ENCODE data around the gene MYH7B. TPM values are rescaled to one million over a fixed set of nuclear protein-coding genes. Genes with fewer than 3 reads are reported as not detected.

Gene MYH7B
- total RNA-seq, 1 experiment from 2014 or later: 0.07 TPM

GRCh38 chr20:34943808-34944567 lies 11.7 kb upstream of the MYH7B start:
- DNase-seq (ENCODE audit: unreplicated experiment): peak; percentile 99
- no peak for TF ChIP-seq CTCF (IDR thresholded peaks at IDR 0.05; ENCODE audit: unreplicated experiment)
- BruUV-seq (replicated peaks): no TSS peak
- intact Hi-C loops (cut with micrococcal nuclease): no loop called here
- Mint-ChIP-seq H3K4me3 (ENCODE audit: unreplicated experiment) (no peak overlapping the region), H3K4me1 (ENCODE audit: insufficient read depth, unreplicated experiment) (peaks cover 24% of the 10 kb centered on the region), H3K27me3 (ENCODE audit: insufficient read depth, unreplicated experiment) (no peaks in the 10 kb centered on the region), H3K27ac (ENCODE audit: low read depth, unreplicated experiment) (peak overlapping the region; percentile 62), H3K9me3 (ENCODE audit: unreplicated experiment) (no peaks in the 10 kb centered on the region), H3K36me3 (ENCODE audit: insufficient read depth, unreplicated experiment) (peaks cover 47% of the 10 kb centered on the region)
- ChIA-PET CTCF (interaction anchor here (0.6 to 7.4 kb wide), 9 partner anchors 9 to 268 kb away, joined by 3 to 50 read pairs (median 4); partner anchors contain the start of genes ACSS2 and GGT7), POLR2A (interaction anchor here (0.7 to 3.4 kb wide), 12 partner anchors 9 to 362 kb away, joined by 3 to 20 read pairs (median 4); partner anchors contain the start of genes ACSS2, GSS and MYH7B)

GRCh38 chr20:34945315-34946077 lies 10.2 kb upstream of the MYH7B start:
- intact Hi-C loops (cut with micrococcal nuclease): no loop called here
- Mint-ChIP-seq H3K9me3 (ENCODE audit: unreplicated experiment) (no peaks in the 10 kb centered on the region), H3K4me3 (ENCODE audit: unreplicated experiment) (no peak overlapping the region), H3K4me1 (ENCODE audit: insufficient read depth, unreplicated experiment) (peaks cover 31% of the 10 kb centered on the region), H3K36me3 (ENCODE audit: insufficient read depth, unreplicated experiment) (peaks cover 47% of the 10 kb centered on the region), H3K27me3 (ENCODE audit: insufficient read depth, unreplicated experiment) (no peaks in the 10 kb centered on the region), H3K27ac (ENCODE audit: low read depth, unreplicated experiment) (no peak overlapping the region)
- ChIA-PET CTCF (interaction anchor here (1.0 to 7.4 kb wide), 5 partner anchors 10 to 263 kb away, joined by 3 to 50 read pairs (median 4); partner anchors contain the start of genes ACSS2, GGT7, GSS and MYH7B), POLR2A (interaction anchor here (1.0 to 3.4 kb wide), 7 partner anchors 10 to 71 kb away, joined by 3 to 20 read pairs (median 5); partner anchors contain the start of gene ACSS2)
- TF ChIP-seq CTCF (IDR thresholded peaks at IDR 0.05; ENCODE audit: unreplicated experiment): no peak
- no TSS peak for BruUV-seq (replicated peaks)
- DNase-seq (ENCODE audit: unreplicated experiment): peak; percentile 77

- Mint-ChIP-seq H3K4me1 (ENCODE audit: insufficient read depth, unreplicated experiment) (peaks cover 31% of the 10 kb centered on the region), H3K36me3 (ENCODE audit: insufficient read depth, unreplicated experiment) (peaks cover 44% of the 10 kb centered on the region), H3K27me3 (ENCODE audit: insufficient read depth, unreplicated experiment) (no peaks in the 10 kb centered on the region), H3K9me3 (ENCODE audit: unreplicated experiment) (no peaks in the 10 kb centered on the region), H3K27ac (ENCODE audit: low read depth, unreplicated experiment) (peak overlapping the region; percentile 2), H3K4me3 (ENCODE audit: unreplicated experiment) (no peak overlapping the region)
- BruUV-seq (replicated peaks): no TSS peak
- ChIA-PET POLR2A (interaction anchor here (0.7 to 3.4 kb wide), 4 partner anchors 11 to 69 kb away, joined by 3 to 20 read pairs (median 4); no protein-coding TSS in a partner anchor), CTCF (interaction anchor here (1.3 to 7.4 kb wide), 2 partner anchors 9 to 73 kb away, joined by 4 to 50 read pairs; partner anchors contain the start of genes ACSS2, GGT7, GSS and MYH7B)
- DNase-seq (ENCODE audit: unreplicated experiment): no peak
- no peak for TF ChIP-seq CTCF (IDR thresholded peaks at IDR 0.05; ENCODE audit: unreplicated experiment)
- intact Hi-C loops (cut with micrococcal nuclease): no loop called here
These were observed 9.0 kb upstream of the MYH7B start for GRCh38 chr20:34946661-34947060.

GRCh38 chr20:34947336-34947735 lies 8.3 kb upstream of the MYH7B start:
- no peak for TF ChIP-seq CTCF (IDR thresholded peaks at IDR 0.05; ENCODE audit: unreplicated experiment)
- no peak overlapping the region for H3K27ac Mint-ChIP-seq (ENCODE audit: low read depth, unreplicated experiment)
- ChIA-PET POLR2A (interaction anchor here (1.2 kb wide), 1 partner anchor 70 kb away, joined by 4 read pairs; the partner anchor contains the start of gene ACSS2), CTCF (interaction anchor here (7.4 kb wide), 1 partner anchor 73 kb away, joined by 50 read pairs; the partner anchor contains the start of genes ACSS2 and GGT7)
- H3K27me3 Mint-ChIP-seq (ENCODE audit: insufficient read depth, unreplicated experiment): no peaks in the 10 kb centered on the region
- BruUV-seq (replicated peaks): no TSS peak
- H3K9me3 Mint-ChIP-seq (ENCODE audit: unreplicated experiment): no peaks in the 10 kb centered on the region
- peaks cover 31% of the 10 kb centered on the region for H3K4me1 Mint-ChIP-seq (ENCODE audit: insufficient read depth, unreplicated experiment)
- H3K36me3 Mint-ChIP-seq (ENCODE audit: insufficient read depth, unreplicated experiment): peaks cover 43% of the 10 kb centered on the region
- intact Hi-C loops (cut with micrococcal nuclease): no loop called here
- H3K4me3 Mint-ChIP-seq (ENCODE audit: unreplicated experiment): no peak overlapping the region
- DNase-seq (ENCODE audit: unreplicated experiment): no peak
